22Rv1 (cell line): ENCODE measurements around the gene GDPD5.

Source experiments
- CTCF ChIP-seq: fragments of 450-650 bp; IDR thresholded peaks from 2 replicates; pipeline ENCODE4 v1.5.1; 2017; ENCODE audit warnings: mild to moderate bottlenecking
- ZFX ChIP-seq: fragments of 450-650 bp; IDR thresholded peaks from 2 replicates; pipeline ENCODE4 v1.6.1; 2017; ENCODE audit warnings: antibody characterized with exemption, borderline replicate concordance

DNA sequence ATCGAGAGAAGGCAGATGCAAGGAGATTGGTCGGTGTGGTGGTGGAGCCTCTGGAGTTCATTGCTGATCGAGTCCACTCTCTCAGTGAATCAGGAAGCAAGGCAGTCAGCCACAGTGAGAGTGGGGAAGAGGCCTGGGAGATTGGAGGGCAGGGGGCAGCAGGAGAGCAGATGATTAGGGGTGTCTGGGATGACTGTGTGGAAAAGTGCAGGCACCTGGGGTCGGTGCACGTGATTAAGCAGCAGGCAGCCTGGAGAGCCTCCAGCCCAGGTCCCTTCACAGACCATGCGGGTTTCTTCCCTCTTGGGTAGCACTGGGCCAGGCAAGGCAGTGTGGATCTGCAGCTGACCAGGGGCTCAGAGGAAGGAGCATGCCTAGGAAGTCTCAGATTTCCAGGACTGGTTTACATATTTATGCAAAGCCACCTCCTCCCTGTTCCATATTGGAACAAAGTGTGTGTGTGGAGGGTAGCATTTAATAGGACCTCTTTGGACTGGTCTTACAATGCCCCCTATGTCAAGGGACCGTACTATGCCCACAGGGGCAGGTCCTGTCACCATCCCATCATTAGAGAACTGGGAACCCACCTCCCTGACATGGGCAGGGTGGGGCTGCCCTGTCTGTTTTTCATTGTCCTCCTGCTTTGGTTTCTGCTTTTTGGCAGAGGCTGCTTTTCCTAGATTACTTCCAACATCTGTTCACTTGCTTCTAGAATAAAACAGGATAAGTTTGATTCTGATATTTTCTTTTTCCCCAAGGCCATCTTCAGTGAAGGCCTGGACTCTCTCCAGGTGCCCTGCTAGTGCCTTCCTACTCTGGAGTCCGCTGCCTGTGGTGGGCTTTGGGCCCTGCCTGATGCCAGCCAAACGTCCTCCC, 14.0 kb upstream of the GDPD5 start:
- TF ChIP-seq CTCF: no peak
- no peak for TF ChIP-seq ZFX
